Esophagus squamous epithelium (tissue), 4 donors: ENCODE data around the gene VPS18.

ENCODE experiments used
- POLR2A ChIP-seq, 4 donors: fragments of 450-650 bp; IDR thresholded peaks; one replicate each; pipeline ENCODE4 v1.6.1; 2017; ENCODE audit warnings: antibody characterized with exemption in 4 of 4, mild to moderate bottlenecking in 4 of 4, moderate library complexity in 3 of 4
- TF ChIP-seq, protein P1 (sequence below), 6 experiments: fragments of 450-650 bp in 4 of 6; fragments of 200-600 bp in 2 of 6; sonication (generic) in 2 of 6; IDR thresholded peaks; one replicate each; pipeline ENCODE4 v1.5.1; 2016 to 2019; ENCODE audit warnings: antibody characterized with exemption in 6 of 6, mild to moderate bottlenecking in 4 of 6, moderate library complexity in 4 of 6

DNA sequence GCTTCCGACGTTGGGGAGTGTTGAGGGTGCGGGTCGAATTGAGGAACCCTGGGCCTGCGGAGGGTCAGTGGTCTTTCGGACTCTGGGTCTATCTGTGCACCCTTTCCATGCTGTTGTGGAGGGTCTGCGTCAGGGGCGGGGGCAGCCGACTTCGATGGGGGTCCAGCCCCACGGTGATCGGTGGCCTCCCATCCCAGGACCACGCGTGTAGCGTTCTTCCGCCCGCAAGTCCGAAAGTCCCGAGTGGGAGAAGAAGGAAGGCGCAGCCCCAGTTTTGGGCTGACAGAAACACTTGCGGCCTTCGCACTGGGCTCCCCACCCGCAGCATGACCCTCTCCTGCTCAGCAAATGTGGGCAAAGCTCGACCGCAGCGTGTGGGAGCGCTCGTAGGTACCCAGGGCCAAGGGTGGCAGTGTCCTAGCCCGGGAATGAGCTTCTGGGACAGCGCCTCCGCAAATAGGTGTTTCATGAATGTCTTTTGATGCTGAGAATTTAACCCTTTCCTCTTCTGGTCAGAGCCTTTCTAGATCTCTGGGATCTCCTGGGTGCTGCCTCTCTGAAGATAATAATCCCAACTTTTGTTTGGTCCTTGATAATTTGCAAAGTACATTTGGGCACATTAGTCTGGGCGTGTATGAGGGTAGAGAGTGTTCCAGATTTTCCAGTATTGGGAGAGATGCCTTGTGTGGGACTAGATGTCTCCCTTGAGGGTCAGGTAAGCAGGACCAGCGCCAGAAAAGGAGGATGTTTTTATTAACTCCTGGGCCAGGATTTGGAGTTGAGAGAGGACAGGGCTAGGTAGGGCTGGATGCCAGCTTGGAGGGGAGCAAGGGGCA lies 32.6 kb downstream of the VPS18 start:
- TF ChIP-seq, protein P1, sequence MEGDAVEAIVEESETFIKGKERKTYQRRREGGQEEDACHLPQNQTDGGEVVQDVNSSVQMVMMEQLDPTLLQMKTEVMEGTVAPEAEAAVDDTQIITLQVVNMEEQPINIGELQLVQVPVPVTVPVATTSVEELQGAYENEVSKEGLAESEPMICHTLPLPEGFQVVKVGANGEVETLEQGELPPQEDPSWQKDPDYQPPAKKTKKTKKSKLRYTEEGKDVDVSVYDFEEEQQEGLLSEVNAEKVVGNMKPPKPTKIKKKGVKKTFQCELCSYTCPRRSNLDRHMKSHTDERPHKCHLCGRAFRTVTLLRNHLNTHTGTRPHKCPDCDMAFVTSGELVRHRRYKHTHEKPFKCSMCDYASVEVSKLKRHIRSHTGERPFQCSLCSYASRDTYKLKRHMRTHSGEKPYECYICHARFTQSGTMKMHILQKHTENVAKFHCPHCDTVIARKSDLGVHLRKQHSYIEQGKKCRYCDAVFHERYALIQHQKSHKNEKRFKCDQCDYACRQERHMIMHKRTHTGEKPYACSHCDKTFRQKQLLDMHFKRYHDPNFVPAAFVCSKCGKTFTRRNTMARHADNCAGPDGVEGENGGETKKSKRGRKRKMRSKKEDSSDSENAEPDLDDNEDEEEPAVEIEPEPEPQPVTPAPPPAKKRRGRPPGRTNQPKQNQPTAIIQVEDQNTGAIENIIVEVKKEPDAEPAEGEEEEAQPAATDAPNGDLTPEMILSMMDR (IDR thresholded peaks at IDR 0.05): no peak
- TF ChIP-seq POLR2A (IDR thresholded peaks at IDR 0.05): no peak
